Smooth muscle cell (in vitro differentiated cells): ENCODE results near the gene TMTC2. TPM values are rescaled to one million over a fixed set of nuclear protein-coding genes. Genes with fewer than 3 reads are reported as not detected.

Experiments used
- DNase-seq: peaks from one replicate; lab custom pipeline; 2025; ENCODE audit not compliant: unreplicated experiment; lab: John Stamatoyannopoulos, UW
- H2AFZ ChIP-seq: fragments of 200-600 bp; sonication (generic); 2 replicates; pipeline ENCODE4 v1.6.0; 2016; ENCODE audit warnings: antibody characterized with exemption, low read depth, mild to moderate bottlenecking
- H3F3A ChIP-seq: fragments of 200-600 bp; sonication (generic); 2 replicates; pipeline ENCODE4 v1.6.0; 2017; ENCODE audit warnings: antibody characterized with exemption, low read depth
- H3K27ac ChIP-seq: fragments of 200-600 bp; sonication (generic); 2 replicates; pipeline ENCODE4 v1.5.1; 2016; ENCODE audit warnings: low read depth, mild to moderate bottlenecking
- H3K27me3 ChIP-seq: fragments of 200-600 bp; sonication (generic); 2 replicates; pipeline ENCODE4 v1.6.1; 2016; ENCODE audit warnings: low read depth, mild to moderate bottlenecking
- H3K36me3 ChIP-seq: fragments of 200-600 bp; sonication (generic); 2 replicates; pipeline ENCODE4 v1.5.1; 2016; ENCODE audit warnings: low read depth
- H3K4me1 ChIP-seq: fragments of 200-600 bp; sonication (generic); 2 replicates; pipeline ENCODE4 v1.5.1; 2016; ENCODE audit warnings: low read depth
- H3K4me2 ChIP-seq: fragments of 200-600 bp; sonication (generic); 2 replicates; pipeline ENCODE4 v1.6.0; 2016; ENCODE audit warnings: mild to moderate bottlenecking
- H3K4me3 ChIP-seq: fragments of 200-600 bp; sonication (generic); 2 replicates; pipeline ENCODE4 v1.5.1; 2016; ENCODE audit warnings: mild to moderate bottlenecking
- H3K79me2 ChIP-seq: fragments of 200-600 bp; sonication (generic); 2 replicates; pipeline ENCODE4 v1.6.0; 2016; ENCODE audit warnings: low read depth, mild to moderate bottlenecking
- H3K9ac ChIP-seq: fragments of 200-600 bp; sonication (generic); 2 replicates; pipeline ENCODE4 v1.6.0; 2016; ENCODE audit warnings: low read depth
- H3K9me3 ChIP-seq: fragments of 200-600 bp; sonication (generic); replicated peaks from 2 replicates; pipeline ENCODE4 v1.5.1; 2016; ENCODE audit warnings: low read depth
- H4K20me1 ChIP-seq: fragments of 200-600 bp; sonication (generic); 2 replicates; pipeline ENCODE4 v1.6.0; 2016; ENCODE audit warnings: low read depth
- CTCF ChIP-seq: fragments of 200-600 bp; sonication (generic); IDR thresholded peaks from 2 replicates; pipeline ENCODE4 v1.5.1; 2017; ENCODE audit warnings: borderline replicate concordance, mild to moderate bottlenecking, antibody characterized with exemption; ENCODE audit not compliant: insufficient read depth, poor library complexity, severe bottlenecking
- WGBS: methylation state at CpG from one replicate; pipeline ENCODE4 v1.1.7; 2016; ENCODE audit warnings: low lambda C conversion rate; 5-methylcytosine and 5-hydroxymethylcytosine counted together
- polyA plus RNA-seq: library from polyadenylated mRNA; unstranded; fragments of >200 nt; fragmentation: Nextera tagmentation; extraction: Ambion mirVana; gene quantifications from 2 replicates; pipeline ENCODE4 v1.2.1, GENCODE V29; 2016
- total RNA-seq: library from RNA; depleted of rRNA; stranded (reverse); fragments of >200 nt; gene quantifications from 2 replicates; pipeline ENCODE4 v1.2.3, GENCODE V29; 2014

Gene TMTC2
- total and polyA plus RNA-seq, 2 experiments from 2014 or later: 0.71 to 10.6 TPM

DNA sequence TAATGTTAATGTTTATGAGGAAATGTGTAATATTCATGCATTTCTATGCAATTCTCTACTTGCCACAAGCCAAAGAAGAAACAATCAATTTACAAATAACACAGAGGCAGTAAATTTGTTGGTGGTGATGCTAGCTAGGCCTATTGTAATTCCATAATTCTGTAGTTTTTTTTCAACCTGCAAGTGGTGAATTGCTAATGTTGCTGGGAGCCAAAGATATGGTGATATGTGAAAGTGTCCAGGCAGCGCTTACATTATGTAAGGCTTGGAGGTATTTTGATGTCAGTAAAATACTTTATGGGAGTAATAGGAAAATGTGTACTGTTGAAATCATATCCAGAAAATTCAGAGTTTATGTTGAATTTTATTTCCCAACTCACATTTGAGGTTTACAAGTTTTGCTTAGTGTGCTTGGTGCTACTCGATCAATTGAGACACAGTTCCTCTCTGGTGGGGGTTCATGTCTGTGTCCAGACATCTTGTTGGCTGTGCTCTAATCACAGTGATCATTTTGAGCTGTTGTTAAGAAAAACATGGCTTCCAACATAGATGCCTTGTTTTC is 23.2 kb downstream of the TMTC2 start:
- no peak for TF ChIP-seq CTCF
- Histone ChIP-seq H3K27me3 (no peaks in the 10 kb centered on the region), H3K4me1 (peaks cover 16% of the 10 kb centered on the region), H3K79me2 (peaks cover 10% of the 10 kb centered on the region), H3K4me2 (no peak overlapping the region), H3K4me3 (no peak overlapping the region), H2AFZ (no peak overlapping the region), H3F3A (peaks cover 5% of the 10 kb centered on the region), H3K9me3 (no peaks in the 10 kb centered on the region), H3K27ac (no peak overlapping the region), H3K9ac (no peak overlapping the region), H3K36me3 (no peaks in the 10 kb centered on the region), H4K20me1 (no peaks in the 10 kb centered on the region)
- no peak for DNase-seq
- 95% methylated on average over 2 of the region's 2 CpGs for WGBS

- H3K36me3 ChIP-seq: no peaks in the 10 kb centered on the region
- no peak for TF ChIP-seq CTCF
- H4K20me1 ChIP-seq: no peaks in the 10 kb centered on the region
- no peak overlapping the region for H3K4me2 ChIP-seq
- WGBS: 90% methylated on average over 2 of the region's 2 CpGs
- H3K9ac ChIP-seq: no peak overlapping the region
- no peak for DNase-seq
- H3K27ac ChIP-seq: no peak overlapping the region
- H2AFZ ChIP-seq: no peak overlapping the region
- H3F3A ChIP-seq: peaks cover 5% of the 10 kb centered on the region
- H3K9me3 ChIP-seq: no peaks in the 10 kb centered on the region
- no peak overlapping the region for H3K4me3 ChIP-seq
- H3K27me3 ChIP-seq: no peaks in the 10 kb centered on the region
- peaks cover 10% of the 10 kb centered on the region for H3K79me2 ChIP-seq
- H3K4me1 ChIP-seq: peaks cover 16% of the 10 kb centered on the region
Observed at GRCh38 chr12:82710741-82711140, 24.0 kb downstream of the TMTC2 start.

GRCh38 chr12:82714427-82714826 is 27.7 kb downstream of the TMTC2 start:
- H2AFZ ChIP-seq: no peak overlapping the region
- no peaks in the 10 kb centered on the region for H3K9me3 ChIP-seq
- no peak for TF ChIP-seq CTCF
- no peaks in the 10 kb centered on the region for H3K36me3 ChIP-seq
- no peaks in the 10 kb centered on the region for H3K27me3 ChIP-seq
- no peak overlapping the region for H3K27ac ChIP-seq
- no peaks in the 10 kb centered on the region for H4K20me1 ChIP-seq
- 89% methylated on average over 3 of the region's 3 CpGs for WGBS
- peaks cover 5% of the 10 kb centered on the region for H3K79me2 ChIP-seq
- DNase-seq: no peak
- no peaks in the 10 kb centered on the region for H3K4me1 ChIP-seq
- H3F3A ChIP-seq: no peaks in the 10 kb centered on the region
- H3K4me3 ChIP-seq: no peak overlapping the region
- no peak overlapping the region for H3K4me2 ChIP-seq
- H3K9ac ChIP-seq: no peak overlapping the region

DNA sequence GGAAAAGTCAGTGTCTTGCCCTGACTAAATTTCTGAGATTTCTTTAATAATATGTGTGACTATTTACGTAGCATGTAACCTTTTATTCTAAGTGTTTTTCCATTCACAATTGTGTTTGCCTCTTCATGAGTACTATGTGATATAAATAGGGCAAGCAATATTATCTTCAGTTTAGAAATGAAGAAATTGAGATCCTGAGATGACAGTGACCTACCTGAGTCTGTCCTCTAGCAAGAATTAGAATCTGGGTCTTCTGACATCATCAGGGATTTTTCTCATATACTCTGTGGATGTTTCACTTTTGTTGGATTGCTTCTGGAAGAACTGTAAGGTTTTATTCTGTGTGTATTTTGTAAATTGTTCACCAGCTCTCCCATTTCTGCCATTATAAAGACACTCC is 35.0 kb downstream of the TMTC2 start:
- TF ChIP-seq CTCF: no peak
- 97% methylated on average over 1 of the region's 1 CpG for WGBS
- no peaks in the 10 kb centered on the region for H3K36me3 ChIP-seq
- H3K4me1 ChIP-seq: no peaks in the 10 kb centered on the region
- H3K4me2 ChIP-seq: no peak overlapping the region
- H2AFZ ChIP-seq: no peak overlapping the region
- no peaks in the 10 kb centered on the region for H3K79me2 ChIP-seq
- no peak for DNase-seq
- no peaks in the 10 kb centered on the region for H3K9me3 ChIP-seq
- H3K9ac ChIP-seq: no peak overlapping the region
- no peaks in the 10 kb centered on the region for H4K20me1 ChIP-seq
- no peak overlapping the region for H3K27ac ChIP-seq
- no peaks in the 10 kb centered on the region for H3K27me3 ChIP-seq
- H3F3A ChIP-seq: no peaks in the 10 kb centered on the region
- H3K4me3 ChIP-seq: no peak overlapping the region
